Sigmoid colon (tissue), 4 donors: ENCODE measurements around the gene TWNK.

Source experiments
- EP300 ChIP-seq, 4 donors: sonication (generic); formaldehyde crosslinking; IDR thresholded peaks; one replicate each; pipeline ENCODE4 v1.6.1; 2017; ENCODE audit warnings: antibody characterized with exemption in 4 of 4
- POLR2A ChIP-seq, 2 donors: fragments of 450-650 bp; IDR thresholded peaks; one replicate each; pipeline ENCODE4 v1.6.1; 2016; ENCODE audit warnings: antibody characterized with exemption in 2 of 2, mild to moderate bottlenecking in 2 of 2, moderate library complexity in 2 of 2
- TF ChIP-seq, protein P1 (sequence below), 4 experiments: fragments of 450-650 bp in 3 of 4; fragments of 200-600 bp in 1 of 4; IDR thresholded peaks; one replicate each; pipeline ENCODE4 v1.5.1; 2016 to 2019; ENCODE audit warnings: antibody characterized with exemption in 4 of 4, mild to moderate bottlenecking in 3 of 4, moderate library complexity in 2 of 4

GRCh38 chr10:101016814-101017213, 29.5 kb downstream of the TWNK start:
- TF ChIP-seq, protein P1, sequence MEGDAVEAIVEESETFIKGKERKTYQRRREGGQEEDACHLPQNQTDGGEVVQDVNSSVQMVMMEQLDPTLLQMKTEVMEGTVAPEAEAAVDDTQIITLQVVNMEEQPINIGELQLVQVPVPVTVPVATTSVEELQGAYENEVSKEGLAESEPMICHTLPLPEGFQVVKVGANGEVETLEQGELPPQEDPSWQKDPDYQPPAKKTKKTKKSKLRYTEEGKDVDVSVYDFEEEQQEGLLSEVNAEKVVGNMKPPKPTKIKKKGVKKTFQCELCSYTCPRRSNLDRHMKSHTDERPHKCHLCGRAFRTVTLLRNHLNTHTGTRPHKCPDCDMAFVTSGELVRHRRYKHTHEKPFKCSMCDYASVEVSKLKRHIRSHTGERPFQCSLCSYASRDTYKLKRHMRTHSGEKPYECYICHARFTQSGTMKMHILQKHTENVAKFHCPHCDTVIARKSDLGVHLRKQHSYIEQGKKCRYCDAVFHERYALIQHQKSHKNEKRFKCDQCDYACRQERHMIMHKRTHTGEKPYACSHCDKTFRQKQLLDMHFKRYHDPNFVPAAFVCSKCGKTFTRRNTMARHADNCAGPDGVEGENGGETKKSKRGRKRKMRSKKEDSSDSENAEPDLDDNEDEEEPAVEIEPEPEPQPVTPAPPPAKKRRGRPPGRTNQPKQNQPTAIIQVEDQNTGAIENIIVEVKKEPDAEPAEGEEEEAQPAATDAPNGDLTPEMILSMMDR (IDR thresholded peaks at IDR 0.05) = no peak
- no peak for TF ChIP-seq EP300 (IDR thresholded peaks at IDR 0.05)
- no peak for TF ChIP-seq POLR2A (IDR thresholded peaks at IDR 0.05)
